T47D (cell line): ENCODE results near the gene ZFP36.

Experiments used
- DNase-seq, 2 experiments: peaks; one replicate each; pipeline versions ENCODE4 v3.0.0 to v3.0.0-alpha.2; 2011 to 2012; ENCODE audit warnings: low read depth in 1 of 2, low spot score in 1 of 2
- JUND ChIP-seq: IDR thresholded peaks from 2 replicates; pipeline ENCODE4 v1.6.1; 2012; ENCODE audit warnings: low read depth
- in situ Hi-C: cut with HindIII; loops from 2 replicates; pipeline ENCODE4 v1.10.0; 2016; ENCODE audit warnings: low sequenced_read_pairs, low pct_unique_long_range_greater_than_20kb

The ZFP36 gene

GRCh38 chr19:39403331-39404312, 3.0 kb upstream of the ZFP36 start:
- TF ChIP-seq JUND, result peak; percentile 59
- in situ Hi-C loops, result no loop called here
- peak; percentile 48 to 96 for DNase-seq

DNA sequence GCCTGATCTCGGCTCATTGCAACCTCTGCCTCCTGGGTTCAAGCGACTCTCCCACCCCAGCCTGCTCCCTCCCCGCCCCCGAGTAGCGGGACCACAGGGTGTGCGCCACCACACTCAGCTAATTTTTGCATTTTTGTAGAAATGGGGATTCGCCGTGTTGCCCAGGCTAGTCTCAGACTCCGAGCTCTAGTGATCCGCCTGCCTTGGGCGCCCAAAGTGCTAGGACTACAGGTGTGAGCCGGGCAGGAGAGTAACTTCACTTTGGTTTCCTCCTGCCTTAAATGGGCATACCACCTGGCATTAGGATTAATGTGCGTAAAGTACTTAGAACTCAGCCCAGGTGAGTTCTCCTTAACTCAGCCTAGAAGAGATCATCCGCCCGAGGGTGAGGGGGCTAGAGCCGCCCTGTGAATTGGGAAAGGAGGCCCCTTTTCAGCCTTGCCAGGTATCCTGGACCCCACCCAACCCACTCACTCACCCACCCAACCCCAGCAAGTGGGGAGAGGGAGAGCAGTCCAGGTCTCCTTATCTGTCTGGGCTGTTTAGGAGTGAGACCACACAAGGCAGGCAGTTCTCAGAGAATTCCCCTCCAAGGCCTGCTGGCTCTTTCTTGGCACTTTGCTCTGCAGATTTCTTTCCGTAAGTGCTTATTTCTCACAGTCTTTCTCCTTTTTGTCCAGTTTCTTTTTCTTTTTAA, 1.2 kb upstream of the ZFP36 start:
- DNase-seq, result no peak

DNA sequence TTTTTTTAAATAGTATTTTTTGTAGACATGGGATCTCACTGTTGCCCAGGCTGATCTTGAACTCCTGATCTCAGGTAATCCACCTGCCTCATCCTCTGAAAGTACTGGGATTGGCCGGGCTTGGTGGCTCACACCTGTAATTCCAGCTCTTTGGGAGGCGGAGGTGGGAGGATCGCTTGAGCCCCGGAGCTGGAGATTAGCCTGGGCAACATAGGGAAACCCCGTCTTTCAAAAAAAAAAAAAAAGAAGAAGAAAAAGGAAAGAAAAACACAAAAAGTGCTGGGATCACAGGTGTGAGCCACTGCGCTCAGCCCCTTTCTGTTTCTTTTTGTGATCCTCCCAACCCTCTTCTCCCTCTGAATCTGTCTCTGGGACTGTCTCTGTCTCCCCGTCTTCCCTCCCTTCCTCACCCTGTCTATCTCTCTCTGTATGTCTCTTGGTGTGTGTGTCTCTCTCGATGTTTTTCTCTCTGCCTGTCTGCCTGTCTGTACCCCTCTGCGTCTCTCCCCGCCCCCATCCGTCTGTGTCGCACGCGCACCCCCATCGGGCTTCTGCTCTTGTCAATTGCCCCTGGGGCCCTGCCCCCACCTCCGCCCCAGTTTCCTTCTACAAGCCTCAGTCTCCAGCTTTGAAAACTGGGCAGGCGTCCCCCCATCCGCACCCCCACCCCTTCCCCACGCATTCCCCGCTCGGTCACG, 540 bp upstream of the ZFP36 start:
- TF ChIP-seq JUND, result no peak
- DNase-seq, result peak in 1 of 2 experiments; percentile 39
- in situ Hi-C loops, result no loop called here

More for the DNA sequence above, 1.2 kb upstream of the ZFP36 start:
- in situ Hi-C loops, result no loop called here
- TF ChIP-seq JUND, result no peak

- DNase-seq, result no peak
- in situ Hi-C loops, result no loop called here
- no peak for TF ChIP-seq JUND
Measured at GRCh38 chr19:39407410-39407659, 688 bp downstream of the ZFP36 start.

DNA sequence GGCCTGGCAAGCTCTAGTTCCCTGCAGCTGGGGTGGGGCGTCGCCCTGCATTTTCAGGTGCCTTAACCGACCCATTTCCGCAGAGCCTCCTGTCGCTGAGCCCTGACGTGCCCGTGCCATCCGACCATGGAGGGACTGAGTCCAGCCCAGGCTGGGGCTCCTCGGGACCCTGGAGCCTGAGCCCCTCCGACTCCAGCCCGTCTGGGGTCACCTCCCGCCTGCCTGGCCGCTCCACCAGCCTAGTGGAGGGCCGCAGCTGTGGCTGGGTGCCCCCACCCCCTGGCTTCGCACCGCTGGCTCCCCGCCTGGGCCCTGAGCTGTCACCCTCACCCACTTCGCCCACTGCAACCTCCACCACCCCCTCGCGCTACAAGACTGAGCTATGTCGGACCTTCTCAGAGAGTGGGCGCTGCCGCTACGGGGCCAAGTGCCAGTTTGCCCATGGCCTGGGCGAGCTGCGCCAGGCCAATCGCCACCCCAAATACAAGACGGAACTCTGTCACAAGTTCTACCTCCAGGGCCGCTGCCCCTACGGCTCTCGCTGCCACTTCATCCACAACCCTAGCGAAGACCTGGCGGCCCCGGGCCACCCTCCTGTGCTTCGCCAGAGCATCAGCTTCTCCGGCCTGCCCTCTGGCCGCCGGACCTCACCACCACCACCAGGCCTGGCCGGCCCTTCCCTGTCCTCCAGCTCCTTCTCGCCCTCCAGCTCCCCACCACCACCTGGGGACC, 1.2 kb downstream of the ZFP36 start:
- in situ Hi-C loops, result no loop called here
- TF ChIP-seq JUND, result no peak
- peak in 1 of 2 experiments; percentile 79 for DNase-seq

GRCh38 chr19:39408392-39409207, 2.0 kb downstream of the ZFP36 start:
- peak in 1 of 2 experiments; percentile 56 for DNase-seq
- no peak for TF ChIP-seq JUND
- in situ Hi-C loops, result no loop called here

DNA sequence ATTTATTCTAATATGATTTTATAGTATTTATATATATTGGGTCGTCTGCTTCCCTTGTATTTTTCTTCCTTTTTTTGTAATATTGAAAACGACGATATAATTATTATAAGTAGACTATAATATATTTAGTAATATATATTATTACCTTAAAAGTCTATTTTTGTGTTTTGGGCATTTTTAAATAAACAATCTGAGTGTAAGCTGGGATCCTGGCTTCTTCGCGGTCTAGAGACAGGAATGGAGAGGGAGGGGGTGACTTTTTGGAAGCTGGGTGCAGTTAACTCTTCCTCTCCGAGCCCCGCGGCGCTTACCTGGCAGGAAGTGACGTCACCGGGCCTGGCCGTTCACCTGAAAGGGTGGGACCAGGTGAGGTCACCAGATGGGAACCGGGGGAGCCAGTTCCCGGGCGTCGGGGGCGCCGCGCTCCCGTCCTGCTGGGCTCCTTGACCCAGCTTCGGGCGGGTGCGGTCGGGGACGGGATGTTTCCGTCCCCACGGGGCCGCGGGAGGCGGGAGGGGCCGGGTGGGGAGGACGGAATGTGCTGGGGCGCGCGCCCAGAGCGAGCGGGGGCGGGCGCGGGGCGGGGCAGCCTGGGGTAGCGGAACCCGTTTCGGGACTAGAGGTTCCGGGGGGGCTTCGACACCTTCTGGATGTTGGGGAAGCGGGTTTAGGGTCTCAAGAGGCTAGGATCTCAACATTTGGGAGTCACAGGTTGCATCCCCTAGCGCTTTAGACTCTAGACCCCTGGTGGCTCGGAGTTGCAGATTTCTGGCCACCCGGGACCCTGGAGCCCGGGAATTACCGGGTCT, 2.8 kb downstream of the ZFP36 start:
- peak; percentile 75; the same call in 1 of the 2 replicates for TF ChIP-seq JUND
- in situ Hi-C loops, result no loop called here
- peak; percentile 80 to 96 for DNase-seq

- peak in 1 of 2 experiments; percentile 59 for DNase-seq
- in situ Hi-C loops, result no loop called here
Measured at GRCh38 chr19:39410017-39410830, 3.6 kb downstream of the ZFP36 start.

GRCh38 chr19:39410831-39411080, 4.1 kb downstream of the ZFP36 start:
- no peak for DNase-seq
- in situ Hi-C loops, result no loop called here
- no peak for TF ChIP-seq JUND

More at GRCh38 chr19:39410017-39410830, 3.6 kb downstream of the ZFP36 start:
- no peak for TF ChIP-seq JUND

- peak in 1 of 2 experiments; percentile 26 for DNase-seq
- in situ Hi-C loops, result no loop called here
- TF ChIP-seq JUND, result no peak
Measured at GRCh38 chr19:39411081-39411831, 4.6 kb downstream of the ZFP36 start.
